MM.1S (cell line): ENCODE results near the gene COPZ2.
"Not testable (repeated sequence)": the region's sequence is repeated elsewhere in the genome, so short reads cannot be mapped to it uniquely, and the experiment has no call there.

Source experiments
- DNase-seq: peaks from one replicate; pipeline ENCODE4 v3.0.0-alpha.2; 2015
- H2AFZ ChIP-seq: fragments of 300-600 bp; sonication (generic); 2 replicates; pipeline ENCODE4 v1.6.0; 2016; ENCODE audit warnings: antibody characterized with exemption, low read length
- H3F3A ChIP-seq: fragments of 300-600 bp; sonication (generic); 2 replicates; pipeline ENCODE4 v1.6.1; 2016; ENCODE audit warnings: mild to moderate bottlenecking, antibody characterized with exemption, low read length, moderate library complexity, mixed read lengths; ENCODE audit not compliant: insufficient read depth
- H3K27ac ChIP-seq: fragments of 300-600 bp; sonication (generic); 2 replicates; pipeline ENCODE4 v1.5.1; 2016; ENCODE audit warnings: mild to moderate bottlenecking, low read length
- H3K27me3 ChIP-seq: fragments of 300-600 bp; sonication (generic); replicated peaks from 2 replicates; pipeline ENCODE4 v1.6.0; 2016; ENCODE audit warnings: low read length; ENCODE audit not compliant: insufficient read depth
- H3K36me3 ChIP-seq: fragments of 300-600 bp; sonication (generic); replicated peaks from 2 replicates; pipeline ENCODE4 v1.6.1; 2016; ENCODE audit warnings: mild to moderate bottlenecking, low read length, mixed read lengths; ENCODE audit not compliant: insufficient read depth
- H3K4me1 ChIP-seq: fragments of 300-600 bp; sonication (generic); 2 replicates; pipeline ENCODE4 v1.6.1; 2016; ENCODE audit warnings: low read length, mixed read lengths
- H3K4me2 ChIP-seq: fragments of 300-600 bp; sonication (generic); 2 replicates; pipeline ENCODE4 v1.6.0; 2016; ENCODE audit warnings: low read depth, low read length
- H3K4me3 ChIP-seq: fragments of 300-600 bp; sonication (generic); 2 replicates; pipeline ENCODE4 v1.5.1; 2016; ENCODE audit warnings: low read length, mixed read lengths
- H3K79me2 ChIP-seq: fragments of 300-600 bp; sonication (generic); 2 replicates; pipeline ENCODE4 v1.6.1; 2016; ENCODE audit warnings: mixed run types, low read length, mixed read lengths
- H3K9ac ChIP-seq: fragments of 300-600 bp; sonication (generic); 2 replicates; pipeline ENCODE4 v1.6.1; 2016; ENCODE audit warnings: low read length, mixed read lengths
- H3K9me2 ChIP-seq: fragments of 300-600 bp; sonication (generic); replicated peaks from 2 replicates; pipeline ENCODE4 v1.6.1; 2016; ENCODE audit warnings: mild to moderate bottlenecking, low read length, mixed read lengths; ENCODE audit not compliant: insufficient read depth
- H3K9me3 ChIP-seq: fragments of 300-600 bp; sonication (generic); replicated peaks from 2 replicates; pipeline ENCODE4 v1.6.1; 2016; ENCODE audit warnings: mild to moderate bottlenecking, low read length, mixed read lengths; ENCODE audit not compliant: insufficient read depth
- H4K20me1 ChIP-seq: fragments of 300-600 bp; sonication (generic); 2 replicates; pipeline ENCODE4 v1.6.1; 2016; ENCODE audit warnings: mild to moderate bottlenecking, low read length, moderate library complexity, mixed read lengths; ENCODE audit not compliant: insufficient read depth
- CTCF ChIP-seq: fragments of 300-600 bp; sonication (generic); IDR thresholded peaks from 2 replicates; pipeline ENCODE4 v1.5.1; 2016; ENCODE audit warnings: antibody characterized with exemption, low read length, mixed read lengths
- EZH2 ChIP-seq: fragments of 300-600 bp; sonication (generic); optimal IDR thresholded peaks from 2 replicates; pipeline ENCODE3; 2017; ENCODE audit warnings: low read depth, mild to moderate bottlenecking, antibody characterized with exemption, low read length, mixed read lengths
- EZH2phosphoT487 ChIP-seq: fragments of 300-600 bp; sonication (generic); IDR thresholded peaks from 2 replicates; pipeline ENCODE4 v1.6.1; 2018; ENCODE audit warnings: antibody characterized with exemption, low read length

The COPZ2 gene

GRCh38 chr17:48070195-48070594 is 32.6 kb upstream of the COPZ2 start:
- no peak overlapping the region for H3K4me2 ChIP-seq
- peaks cover 3% of the 10 kb centered on the region; the same call in 1 of the 2 replicates for H3K79me2 ChIP-seq
- DNase-seq = no peak
- H3K4me1 ChIP-seq = no peaks in the 10 kb centered on the region
- H3K4me3 ChIP-seq = no peak overlapping the region
- 0 out of 2 replicates have a peak, but pooled peaks cover 3% of the 10 kb centered on the region for H3K36me3 ChIP-seq
- H3K27me3 ChIP-seq = no peaks in the 10 kb centered on the region
- H4K20me1 ChIP-seq = no peaks in the 10 kb centered on the region
- H3K9ac ChIP-seq = no peak overlapping the region
- TF ChIP-seq EZH2phosphoT487 = no peak
- TF ChIP-seq CTCF = no peak
- no peak for TF ChIP-seq EZH2
- H3K9me3 ChIP-seq = no peaks in the 10 kb centered on the region
- H3K27ac ChIP-seq = no peak overlapping the region
- H2AFZ ChIP-seq = no peak overlapping the region
- H3K9me2 ChIP-seq = no peaks in the 10 kb centered on the region
- 0 out of 2 replicates have a peak, but pooled peaks cover 8% of the 10 kb centered on the region for H3F3A ChIP-seq

GRCh38 chr17:48068491-48068961 is 30.9 kb upstream of the COPZ2 start:
- Histone ChIP-seq H3K27me3 (no peaks in the 10 kb centered on the region), H3K4me1 (peaks cover 3% of the 10 kb centered on the region), H3K9me2 (no peaks in the 10 kb centered on the region), H3K9ac (no peak overlapping the region), H2AFZ (no peak overlapping the region), H4K20me1 (no peaks in the 10 kb centered on the region), H3K36me3 (0 out of 2 replicates have a peak, but pooled peaks cover 3% of the 10 kb centered on the region), H3K4me2 (no peak overlapping the region), H3K79me2 (peaks cover 9% of the 10 kb centered on the region), H3K4me3 (no peak overlapping the region), H3F3A (peaks cover 7% of the 10 kb centered on the region; the same call in 1 of the 2 replicates), H3K27ac (no peak overlapping the region), H3K9me3 (no peaks in the 10 kb centered on the region)
- no peak for DNase-seq
- no peak for TF ChIP-seq EZH2
- peak; percentile 38 for TF ChIP-seq CTCF

- H3K27ac ChIP-seq, H3K4me1 ChIP-seq, H3K9ac ChIP-seq, H4K20me1 ChIP-seq, H3F3A ChIP-seq, H3K4me2 ChIP-seq, H3K4me3 ChIP-seq, H3K36me3 ChIP-seq, H3K9me3 ChIP-seq, H3K79me2 ChIP-seq, H3K27me3 ChIP-seq, H3K9me2 ChIP-seq, DNase-seq, H2AFZ ChIP-seq: not testable (repeated sequence)
Observed at GRCh38 chr17:48067808-48068207, 30.2 kb upstream of the COPZ2 start.

- H3K4me1 ChIP-seq = peaks cover 3% of the 10 kb centered on the region
- no peaks in the 10 kb centered on the region for H4K20me1 ChIP-seq
- H3K4me3 ChIP-seq = no peak overlapping the region
- no peak overlapping the region for H3K4me2 ChIP-seq
- DNase-seq = no peak
- H3K9me3 ChIP-seq = no peaks in the 10 kb centered on the region
- H3K27me3 ChIP-seq = no peaks in the 10 kb centered on the region
- peaks cover 10% of the 10 kb centered on the region; the same call in 1 of the 2 replicates for H3F3A ChIP-seq
- no peaks in the 10 kb centered on the region for H3K9me2 ChIP-seq
- H3K79me2 ChIP-seq = peaks cover 9% of the 10 kb centered on the region
- H3K27ac ChIP-seq = no peak overlapping the region
- TF ChIP-seq EZH2phosphoT487 (no peak), EZH2 (no peak), CTCF (no peak)
- H2AFZ ChIP-seq = no peak overlapping the region
- H3K36me3 ChIP-seq = no peaks in the 10 kb centered on the region
- no peak overlapping the region for H3K9ac ChIP-seq
Observed at GRCh38 chr17:48067245-48067644, 29.6 kb upstream of the COPZ2 start.
